NCI-H2107 treated with DMSO at 0.1 percent for 48 hours (cell line): ENCODE data around the gene ENAH.
"Not testable (repeated sequence)": the region's sequence is repeated elsewhere in the genome, so short reads cannot be mapped to it uniquely, and the experiment has no call there.

Experiments used
- DNase-seq: peaks from one replicate; lab custom pipeline; 2025; ENCODE audit not compliant: unreplicated experiment; lab: John Stamatoyannopoulos, UW

Gene ENAH

DNA sequence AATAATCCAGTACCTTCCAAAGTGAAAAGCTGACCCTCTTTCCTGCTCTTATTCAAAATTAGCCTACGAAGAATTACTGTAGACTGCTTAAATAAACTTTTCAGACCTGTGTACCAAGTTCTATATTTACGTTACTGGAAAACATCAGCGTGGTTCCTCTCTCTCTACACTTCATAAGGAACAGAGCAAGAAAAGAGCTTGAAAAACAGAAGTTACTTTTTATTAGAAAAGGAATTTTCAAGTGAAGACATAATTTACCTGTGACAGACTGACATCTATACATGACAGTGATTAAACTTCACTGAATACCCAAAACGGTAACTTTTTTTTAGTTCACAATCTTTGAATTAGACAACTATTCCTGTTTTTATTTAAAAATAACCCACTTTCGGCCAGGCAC lies 2.7 kb downstream of the ENAH start:
- DNase-seq = no peak

DNA sequence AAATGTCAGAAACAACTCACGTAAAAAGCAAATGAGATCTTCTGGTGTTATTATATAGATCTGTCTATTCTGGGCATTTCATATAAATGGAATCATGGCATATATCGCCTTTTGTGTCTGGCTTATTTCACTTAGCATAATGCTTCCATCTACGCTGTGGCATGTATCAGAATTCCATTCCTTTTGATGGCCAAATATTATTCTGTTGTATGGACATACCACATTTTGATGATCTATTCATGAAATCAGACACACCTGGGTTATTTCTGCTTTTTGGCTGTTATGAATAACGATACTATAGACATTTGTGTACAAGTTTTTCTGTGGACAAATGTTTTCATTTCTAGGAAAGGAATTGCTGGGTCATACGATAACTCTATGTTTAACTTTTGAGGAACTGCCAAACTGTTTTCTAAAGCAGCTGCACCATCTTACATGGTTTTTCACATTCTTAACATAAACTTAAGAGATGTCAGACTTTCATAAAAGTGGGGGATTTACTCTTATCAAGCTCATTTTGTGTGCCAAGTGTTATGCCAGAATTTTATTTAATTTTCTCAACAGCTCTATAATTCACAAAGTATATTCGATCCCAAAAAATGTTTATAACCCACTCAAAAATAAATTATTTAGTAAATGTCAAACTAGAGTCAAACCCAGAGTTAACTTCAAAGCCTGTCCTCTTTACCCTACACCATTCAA lies 7.6 kb downstream of the ENAH start:
- no peak for DNase-seq

DNA sequence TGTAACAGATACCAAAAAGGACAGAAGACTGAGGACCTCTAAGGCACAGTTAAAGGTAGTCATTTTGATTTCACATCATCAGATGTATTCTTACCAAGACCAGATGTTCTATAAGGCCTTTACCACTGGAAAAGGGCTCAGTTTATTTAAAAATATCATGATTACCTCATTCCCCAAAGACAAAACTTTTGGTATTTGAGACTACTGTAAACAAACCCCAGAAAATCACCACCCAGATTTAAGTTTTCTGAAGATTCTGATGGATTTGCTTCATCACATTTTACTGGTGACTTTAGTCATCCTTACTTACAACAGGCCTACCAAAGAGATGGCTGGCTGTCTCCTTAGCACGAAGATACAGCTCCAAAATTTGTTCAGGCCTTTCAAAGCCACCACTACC lies 8.3 kb downstream of the ENAH start:
- no peak for DNase-seq

DNA sequence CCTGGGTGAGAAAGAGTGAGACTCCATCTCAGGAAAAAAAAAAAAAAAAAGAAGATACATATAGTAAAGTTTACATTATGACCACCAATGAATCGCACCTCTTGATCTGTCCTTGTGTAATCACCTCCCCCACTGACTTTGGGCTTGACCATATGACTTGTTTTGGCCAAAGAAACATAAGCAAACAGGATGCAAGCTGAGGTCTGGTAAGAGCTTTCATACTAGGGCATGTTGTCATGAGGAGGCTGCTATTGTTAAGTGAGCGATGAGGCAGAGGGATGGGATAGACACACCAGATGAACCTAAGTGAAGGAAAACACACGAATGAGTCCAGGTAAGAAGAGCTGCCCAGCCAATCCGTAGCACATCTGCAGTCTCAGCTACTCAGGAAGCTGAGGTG lies 10.7 kb downstream of the ENAH start:
- no peak for DNase-seq

DNA sequence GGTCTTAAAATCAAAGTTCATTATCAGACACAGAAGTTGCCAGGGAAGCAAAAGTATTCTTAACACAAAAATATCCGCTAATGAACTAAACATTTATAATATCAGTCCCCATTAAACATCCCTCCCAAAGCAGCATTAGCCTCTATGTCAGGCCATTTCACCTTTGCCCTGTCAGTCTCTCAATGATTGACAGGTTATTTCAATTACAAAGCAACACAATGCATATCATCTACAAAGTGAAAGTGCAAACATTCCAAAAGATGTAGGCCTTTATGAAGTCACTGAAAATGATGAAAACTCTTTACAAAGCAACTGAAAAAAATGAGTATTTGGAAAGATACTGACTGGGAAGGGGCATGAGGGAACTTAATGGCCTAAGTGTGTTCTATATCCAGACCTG lies 14.1 kb downstream of the ENAH start:
- no peak for DNase-seq

DNA sequence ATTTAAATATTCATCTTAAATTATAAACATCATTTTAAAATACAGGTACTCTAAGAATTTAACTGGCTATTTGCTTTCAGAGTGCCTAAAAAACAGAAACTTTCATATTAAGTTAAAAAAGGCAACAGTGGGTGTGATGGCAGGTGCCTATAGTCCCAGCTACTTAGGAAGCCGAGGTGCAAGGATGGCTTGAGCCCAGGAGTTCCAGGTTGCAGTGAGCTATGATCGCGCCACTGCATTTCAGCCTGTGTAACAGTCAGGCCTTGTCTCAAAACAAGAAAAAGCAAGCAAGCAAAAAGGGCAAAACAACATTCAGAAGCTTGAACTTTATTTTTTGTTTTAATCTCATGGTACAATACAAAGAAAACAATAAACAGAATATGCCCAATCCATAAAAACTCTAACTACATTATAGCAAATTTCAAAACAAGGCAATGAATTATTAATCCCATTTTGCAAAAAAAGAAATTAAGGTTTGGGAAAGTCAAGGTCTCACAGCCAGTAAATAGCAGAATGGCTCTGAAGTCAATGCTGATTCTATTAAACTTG lies 15.2 kb downstream of the ENAH start:
- DNase-seq = no peak

DNA sequence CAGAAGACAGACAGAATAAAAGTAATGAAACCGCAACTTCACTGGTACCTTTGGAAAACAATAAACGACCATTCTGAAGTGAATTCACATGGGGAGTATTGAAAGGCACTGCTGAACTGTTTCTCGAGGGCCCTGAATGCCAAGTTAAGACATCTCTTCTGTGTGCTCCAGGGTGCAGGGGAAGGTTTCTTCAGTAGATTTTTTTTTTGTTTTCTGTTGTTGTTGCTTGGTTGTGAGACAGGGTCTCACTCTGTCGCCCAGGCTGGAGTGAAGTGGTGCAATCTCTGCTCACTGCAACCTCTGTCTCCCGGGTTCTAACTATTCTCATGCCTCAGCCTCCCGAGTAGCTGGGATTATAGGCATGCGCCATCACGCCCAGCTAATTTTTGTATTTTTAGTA lies 15.9 kb downstream of the ENAH start:
- DNase-seq = not testable (repeated sequence)

DNA sequence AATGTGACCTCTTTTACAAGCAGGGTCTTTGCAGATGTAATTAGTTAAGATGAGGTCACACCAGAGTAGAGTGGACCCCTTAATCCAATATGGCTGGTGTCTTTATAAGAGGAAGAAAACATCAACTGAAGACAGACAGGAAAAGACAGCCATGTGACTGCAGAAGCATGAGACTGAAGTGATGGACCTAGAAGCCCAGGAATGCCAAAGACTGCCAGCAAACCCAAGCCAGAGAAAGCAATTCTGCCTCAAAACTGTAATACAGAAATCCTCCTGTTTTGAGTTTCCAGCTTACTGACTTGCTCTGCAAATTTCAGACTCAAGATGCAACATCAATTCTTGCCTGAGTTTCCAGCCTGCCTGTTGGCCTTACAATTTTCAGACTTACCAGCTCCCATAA lies 17.3 kb downstream of the ENAH start:
- no peak for DNase-seq

DNA sequence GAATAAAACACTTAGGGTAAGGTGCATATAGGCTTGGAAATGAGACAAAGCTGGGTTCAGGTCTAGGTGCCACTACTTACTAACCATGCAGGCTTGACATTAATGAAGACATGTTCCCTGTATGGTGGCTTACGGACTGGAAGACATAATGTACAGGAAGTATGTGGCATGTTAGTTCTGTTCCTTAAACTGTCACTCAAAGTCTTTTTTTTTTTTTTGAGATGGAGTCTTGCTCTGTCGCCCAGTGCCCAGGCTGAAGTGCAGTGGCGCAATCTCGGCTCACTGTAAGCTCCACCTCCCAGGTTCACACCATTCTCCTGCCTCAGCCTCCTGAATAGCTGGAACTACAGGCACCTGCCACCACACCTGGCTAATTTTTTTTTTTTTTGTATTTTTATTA lies 20.1 kb downstream of the ENAH start:
- DNase-seq = not testable (repeated sequence)

DNA sequence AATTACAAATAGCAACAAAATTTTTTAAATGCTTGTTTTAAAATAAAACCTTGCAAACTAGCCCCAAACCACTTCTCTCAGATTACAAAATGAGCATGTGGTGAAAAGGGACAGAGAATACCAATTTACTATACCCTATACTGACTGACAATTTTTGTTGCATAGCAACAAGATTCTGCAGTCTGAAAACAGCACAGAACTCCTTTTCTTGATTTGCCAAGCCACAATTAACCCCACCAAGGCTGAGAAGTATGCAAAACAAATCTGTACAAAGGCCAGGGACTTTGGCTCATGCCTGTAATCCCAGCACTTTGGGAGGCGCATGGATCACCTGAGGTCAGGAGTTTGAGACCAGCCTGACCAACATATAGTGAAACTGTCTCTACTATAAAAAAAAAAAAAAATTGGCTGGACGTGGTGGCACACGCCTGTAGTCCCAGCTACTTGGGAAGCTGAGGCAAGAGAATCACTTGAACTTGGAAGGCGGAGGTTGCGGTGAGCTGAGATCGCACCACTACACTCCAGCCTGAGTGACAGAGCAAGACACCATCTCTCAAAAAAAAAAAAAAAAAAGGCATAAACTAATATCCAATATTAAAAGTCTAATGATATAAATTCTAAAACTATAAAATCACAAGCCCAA lies 21.8 kb downstream of the ENAH start:
- no peak for DNase-seq

DNA sequence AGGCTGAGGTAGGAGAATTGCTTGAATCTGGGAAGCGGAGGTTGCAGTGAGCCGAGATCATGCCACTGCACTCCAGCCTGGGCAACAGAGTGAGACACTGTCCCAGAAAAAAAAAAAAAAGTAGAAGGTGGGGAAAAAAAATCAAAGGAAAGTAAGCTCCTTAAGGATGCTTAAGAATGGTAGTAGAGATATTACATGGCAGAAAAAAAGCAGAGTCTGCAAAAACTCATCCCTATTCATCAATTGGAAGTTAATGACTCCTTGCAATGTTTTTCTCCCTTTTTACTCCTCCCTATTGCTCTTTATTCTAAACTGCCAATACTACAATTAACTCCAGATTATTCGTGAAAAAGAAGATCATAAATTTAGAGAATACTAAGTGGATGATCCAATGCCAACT lies 23.4 kb downstream of the ENAH start:
- DNase-seq = no peak

DNA sequence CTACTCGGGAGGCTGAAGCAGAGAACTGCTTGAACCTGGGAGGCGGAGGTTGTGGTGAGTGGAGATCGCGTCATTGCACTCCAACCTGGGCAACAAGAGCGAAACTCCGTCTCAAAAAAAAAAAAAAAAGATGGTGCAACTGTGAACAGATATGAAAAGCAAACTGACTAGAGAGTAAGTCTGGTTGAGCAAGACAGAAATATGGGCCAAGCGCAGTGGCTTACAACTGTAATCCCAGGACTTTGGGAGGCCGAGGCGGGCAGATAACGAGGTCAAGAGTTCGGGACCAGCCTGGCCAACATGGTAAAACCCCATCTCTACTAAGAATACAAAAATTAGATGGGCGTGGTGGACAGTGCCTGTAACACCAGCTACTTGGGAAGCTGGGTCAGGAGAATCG lies 24.1 kb downstream of the ENAH start:
- DNase-seq = not testable (repeated sequence)

DNA sequence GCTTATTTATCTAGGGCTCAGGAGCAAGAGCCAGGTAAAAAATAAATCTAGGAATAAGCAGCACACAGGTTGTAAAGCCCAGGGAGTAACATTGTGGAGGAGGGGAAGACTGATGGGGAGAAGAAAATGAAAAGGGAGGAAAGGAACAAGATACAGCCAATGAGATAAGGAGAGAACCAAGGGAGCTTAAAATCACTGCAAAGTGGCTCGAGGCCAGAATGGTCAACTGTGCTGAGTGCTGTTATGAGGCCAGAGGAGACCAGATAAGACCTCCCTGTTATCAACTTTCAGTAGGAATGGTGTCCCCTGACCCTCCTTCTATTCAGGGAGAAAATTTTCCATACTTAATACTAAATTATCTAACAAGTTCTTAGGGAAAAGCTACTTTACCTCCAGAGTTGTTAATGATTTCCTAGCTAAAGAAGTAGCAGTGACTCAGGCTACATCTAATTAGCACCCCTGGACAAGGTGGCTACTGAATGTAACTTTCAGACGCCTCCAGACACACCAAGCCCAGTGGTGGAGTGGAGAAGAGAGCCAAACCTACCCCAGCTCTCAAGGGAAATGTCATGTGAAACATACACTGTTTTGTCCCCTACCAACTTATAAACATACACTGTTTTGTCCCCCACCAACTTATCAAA lies 25.5 kb downstream of the ENAH start:
- DNase-seq = no peak

DNA sequence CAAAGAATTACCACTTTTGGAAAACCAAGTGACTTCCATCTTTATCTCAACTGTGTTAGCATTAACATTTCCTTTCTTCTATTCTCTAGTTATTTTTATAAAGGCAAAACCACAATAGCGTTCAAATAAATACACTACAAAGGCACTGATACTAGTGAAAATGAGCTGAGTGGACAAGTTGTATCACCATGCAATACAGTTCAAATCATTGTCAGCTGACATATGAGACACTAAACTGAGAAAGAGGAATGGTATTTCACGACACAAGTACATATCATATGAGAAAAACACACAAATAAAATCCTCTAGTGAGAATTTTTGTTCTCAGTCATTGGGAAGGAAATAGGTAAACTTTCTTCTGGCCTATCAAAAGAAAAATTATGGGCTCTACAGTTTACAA lies 26.2 kb downstream of the ENAH start:
- DNase-seq = no peak

DNA sequence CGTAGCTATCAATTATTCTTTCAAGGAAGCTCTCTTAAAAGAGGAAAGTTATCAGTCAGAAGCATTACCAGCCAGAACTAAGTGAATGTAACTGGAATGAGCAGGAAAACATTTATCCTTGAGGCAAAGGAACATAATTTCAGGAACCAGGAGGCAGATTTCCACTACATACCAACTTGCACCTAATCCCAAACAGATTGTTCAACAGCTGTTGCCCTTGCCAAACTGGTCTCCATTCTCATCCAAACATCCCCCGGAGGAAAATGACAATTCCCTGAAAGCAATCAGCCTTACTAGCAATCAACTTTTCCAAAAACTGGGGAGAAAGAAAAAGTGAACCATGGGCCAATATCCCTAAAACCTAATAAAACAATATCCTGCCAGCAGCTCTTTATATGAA lies 35.0 kb downstream of the ENAH start:
- DNase-seq = no peak

DNA sequence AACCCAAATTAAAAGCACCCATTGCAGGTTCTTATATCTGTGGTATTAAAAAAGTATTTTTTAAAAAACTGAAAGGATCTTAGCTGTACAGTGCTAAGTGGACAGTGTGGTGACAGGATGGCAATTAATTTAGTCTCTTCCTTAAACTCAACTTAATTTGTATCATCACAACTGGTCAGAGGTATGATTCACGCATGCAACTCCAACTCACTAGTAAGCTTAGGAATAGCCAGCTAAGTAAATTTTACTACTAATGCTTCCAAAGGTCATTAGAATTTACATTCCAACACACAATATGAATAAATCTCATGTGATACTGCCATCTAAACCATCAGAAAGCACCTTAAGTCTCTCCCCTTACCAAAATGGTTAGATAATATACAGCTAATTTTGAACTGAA lies 35.4 kb downstream of the ENAH start:
- no peak for DNase-seq

DNA sequence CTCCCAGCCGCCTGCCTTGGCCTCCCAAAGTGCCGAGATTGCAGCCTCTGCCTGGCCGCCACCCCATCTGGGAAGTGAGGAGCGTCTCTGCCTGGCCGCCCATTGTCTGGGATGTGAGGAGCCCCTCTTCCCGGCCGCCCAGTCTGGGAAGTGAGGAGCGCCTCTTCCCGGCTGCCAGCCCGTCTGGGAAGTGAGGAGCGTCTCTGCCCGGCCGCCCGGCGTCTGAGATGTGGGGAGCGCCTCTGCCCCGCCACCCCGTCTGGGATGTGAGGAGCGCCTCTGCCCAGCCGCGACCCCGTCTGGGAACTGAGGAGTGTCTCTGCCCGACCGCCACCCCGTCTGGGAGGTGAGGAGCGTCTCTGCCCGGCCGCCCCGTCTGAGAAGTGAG lies 37.5 kb downstream of the ENAH start:
- DNase-seq = not testable (repeated sequence)

DNA sequence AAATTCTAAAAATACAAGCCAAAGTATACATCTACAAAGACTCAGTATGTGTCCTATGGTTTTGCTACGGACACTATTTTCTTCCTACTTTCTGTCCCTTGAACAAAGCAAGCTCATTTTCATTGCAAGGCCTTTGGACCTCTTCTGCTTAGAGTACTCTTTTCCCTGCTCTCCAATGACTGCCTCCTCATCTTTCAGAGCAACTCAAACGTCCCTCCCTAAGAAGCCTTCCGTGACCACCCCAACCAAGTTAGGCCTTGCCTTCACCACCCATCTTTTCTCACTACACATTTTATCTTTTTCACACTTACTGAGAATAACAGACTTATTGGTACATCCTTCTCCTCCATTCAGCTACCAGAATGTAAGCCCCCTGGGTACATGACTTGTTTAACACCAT lies 39.9 kb downstream of the ENAH start:
- no peak for DNase-seq

DNA sequence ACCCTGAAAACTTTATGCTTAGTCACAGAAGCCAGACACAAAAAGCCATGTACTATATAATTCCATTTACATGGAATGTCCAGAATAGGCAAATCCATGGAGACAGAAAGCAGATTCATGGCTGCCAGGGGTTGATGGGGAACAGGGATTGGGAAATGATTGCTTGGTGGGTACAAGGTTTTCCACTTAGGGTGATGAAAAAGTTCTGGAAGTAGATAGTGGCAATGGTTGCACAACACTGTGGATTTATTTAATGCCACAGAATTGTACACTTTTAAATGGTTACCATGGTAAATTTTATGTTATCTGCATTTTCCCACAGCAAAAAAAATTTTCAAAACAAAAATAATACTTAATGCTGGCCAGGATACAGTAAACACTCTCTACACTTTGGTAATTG lies 40.6 kb downstream of the ENAH start:
- DNase-seq = no peak

DNA sequence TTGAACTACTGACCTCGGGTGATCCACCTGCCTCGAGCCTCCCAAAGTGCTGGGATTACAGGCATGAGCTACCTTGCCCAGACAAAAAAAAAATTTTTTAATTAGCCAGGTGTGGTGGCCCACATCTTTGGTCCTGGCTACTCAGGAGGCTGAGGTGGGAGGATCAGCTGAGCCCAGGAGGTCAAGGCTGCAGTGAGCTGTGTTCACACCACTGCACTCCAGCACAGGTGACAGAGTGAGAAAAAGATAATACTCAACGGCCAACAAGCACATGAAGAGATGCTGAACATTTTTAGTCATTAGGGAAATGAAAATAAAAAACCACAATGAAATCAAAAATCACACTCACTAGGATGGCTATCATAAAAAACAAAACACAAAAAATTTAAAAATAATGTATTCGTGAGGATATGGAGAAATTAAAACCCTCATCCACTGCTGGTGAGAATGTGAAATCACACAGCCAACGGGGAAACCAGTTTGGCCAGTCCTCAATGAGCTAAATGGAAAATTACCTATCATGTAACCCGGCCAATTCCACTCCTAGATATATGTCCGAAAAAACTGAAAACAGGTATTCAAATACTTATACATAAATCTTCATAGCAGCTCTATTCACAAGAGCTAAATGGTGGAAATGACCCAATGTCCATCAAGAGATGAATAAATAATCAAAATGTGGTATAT lies 41.2 kb downstream of the ENAH start:
- DNase-seq = no peak

DNA sequence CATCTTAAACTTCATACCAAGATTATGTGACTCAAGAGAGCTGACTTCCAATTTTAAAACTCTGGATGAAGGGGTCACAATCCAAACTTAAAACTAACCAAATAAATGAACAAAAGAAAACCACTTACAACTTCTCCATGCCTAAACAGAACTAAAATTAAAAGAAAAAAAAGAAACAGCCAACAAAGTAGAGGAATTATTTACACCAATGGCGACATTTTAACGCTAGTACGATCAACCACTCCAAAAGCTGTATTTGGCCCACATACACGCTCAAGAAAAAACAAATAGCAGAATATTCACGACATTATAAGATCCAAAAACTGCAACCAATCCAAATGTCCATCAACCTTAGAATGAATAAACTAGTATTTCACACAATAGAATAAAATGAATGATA lies 42.4 kb downstream of the ENAH start:
- DNase-seq = no peak
